ENCODE data around the gene ETFA. TPM values are rescaled to one million over a fixed set of nuclear protein-coding genes. Genes with fewer than 3 reads are reported as not detected.

ETFA gene
- polyA plus RNA-seq, 2 of the 4 experiments (the other 2 are of a cell fraction), result 243 to 412 TPM

DNA sequence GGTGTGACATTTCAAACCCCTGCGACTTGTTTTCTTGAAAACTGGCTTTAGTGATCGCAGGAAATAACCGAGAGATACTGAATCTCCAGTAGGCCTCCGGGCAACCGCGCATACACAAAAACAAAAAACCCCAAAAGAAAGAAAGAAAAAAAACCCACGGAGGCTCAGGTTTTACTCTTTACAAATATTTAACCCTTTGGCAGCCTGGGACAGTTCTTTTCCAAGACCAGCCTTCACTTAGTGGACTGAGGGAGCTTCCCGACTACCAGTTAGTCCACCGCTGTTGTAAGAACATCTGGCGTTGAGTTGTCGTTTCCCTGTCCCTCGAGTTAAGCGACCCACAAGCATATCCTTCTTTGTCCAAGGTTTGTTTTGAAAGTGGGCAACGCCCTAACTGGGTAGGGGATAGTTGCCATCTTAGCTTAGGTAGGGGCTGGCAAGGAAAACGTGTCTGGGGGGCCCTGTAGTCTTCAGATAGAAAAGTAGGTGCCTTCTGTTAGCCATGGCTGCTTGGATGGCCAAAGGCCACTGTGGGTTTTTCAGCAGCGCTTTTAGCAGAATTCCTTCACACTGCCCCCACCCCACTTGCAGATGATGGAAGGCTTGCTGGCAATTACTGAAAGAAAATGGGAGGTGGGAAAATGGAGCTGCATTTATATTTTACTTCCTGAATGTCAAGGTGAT lies 32.2 kb upstream of the ETFA start (continued):
- TF ChIP-seq HOXA7 (CRISPR knock-in tag; IDR thresholded peaks at IDR 0.05) (no peak), CEBPB (IDR thresholded peaks at IDR 0.05) (no peak), RAD21 (conservative IDR thresholded peaks at IDR 0.05 in 1 of 2, IDR thresholded peaks at IDR 0.05 in 1 of 2) (no peak), PHF8 (IDR thresholded peaks at IDR 0.05; ENCODE audit: borderline replicate concordance, low read depth) (no peak)

GRCh38 chr15:76342382-76343201 lies 31.3 kb upstream of the ETFA start:
- TF ChIP-seq MYC (IDR thresholded peaks at IDR 0.05; ENCODE audit: borderline replicate concordance, low read length) (no peak), ZSCAN20 (CRISPR knock-in tag; IDR thresholded peaks at IDR 0.05) (no peak)
- WGBS (ENCODE audit: missing lambda C conversion rate), result 97% methylated on average over 77 of the region's 87 CpGs

DNA sequence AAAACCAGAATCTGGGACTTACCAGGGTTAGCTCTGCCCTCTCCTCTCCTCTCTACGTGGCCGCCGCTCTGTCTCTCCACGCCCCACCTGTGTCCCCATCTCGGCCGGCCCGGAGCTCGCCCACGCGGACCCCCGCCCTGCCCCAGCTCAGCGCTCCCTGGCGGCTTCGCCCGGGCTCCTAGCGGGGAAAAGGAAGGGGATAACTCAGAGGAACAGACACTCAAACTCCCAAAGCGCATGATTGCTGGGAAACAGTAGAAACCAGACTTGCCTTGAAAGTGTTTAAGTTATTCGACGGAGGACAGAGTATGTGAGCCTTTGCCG lies 30.8 kb upstream of the ETFA start:
- no peaks in the 10 kb centered on the region for H3K9me3 ChIP-seq
- FAIRE-seq (no peak), DNase-seq (ENCODE audit: low read depth in 1 of 2, low spot score in 1 of 2) (no peak), ATAC-seq (no peak)
- H3K4me2 ChIP-seq, result no peak overlapping the region
- ChIA-PET POLR2A (no interaction called here), CTCF (interaction anchor here (0.6 to 2.4 kb wide), 3 partner anchors 12 to 498 kb away, joined by 3 to 8 read pairs (median 3); no protein-coding TSS in a partner anchor)
- no peak overlapping the region for H3K4me3 ChIP-seq
- no peak overlapping the region for H3K27ac ChIP-seq
- H3K4me1 ChIP-seq, result peaks cover 11% of the 10 kb centered on the region; the same call in 2 of the 3 replicates
- no peak for TF ChIP-seq EHF (CRISPR knock-in tag; IDR thresholded peaks at IDR 0.05)
- TF ChIP-seq BCL3 (IDR thresholded peaks at IDR 0.05), result no peak
- TF ChIP-seq CBX2 (IDR thresholded peaks at IDR 0.05; ENCODE audit: borderline replicate concordance, low read depth), result no peak
- TF ChIP-seq ELK1 (IDR thresholded peaks at IDR 0.05; ENCODE audit: low read depth, low read length), result no peak
- no peak for TF ChIP-seq HDAC2 (IDR thresholded peaks at IDR 0.05)
- no peak for TF ChIP-seq REST (IDR thresholded peaks at IDR 0.05)
- no peak for TF ChIP-seq EHMT2 (IDR thresholded peaks at IDR 0.05; ENCODE audit: low read depth)
- TF ChIP-seq RFX5 (IDR thresholded peaks at IDR 0.05), result no peak
- no peak for TF ChIP-seq GATA3 (IDR thresholded peaks at IDR 0.05; ENCODE audit: borderline replicate concordance)
- TF ChIP-seq NR3C1 (IDR thresholded peaks at IDR 0.05), result no peak
- no peak for TF ChIP-seq MAZ (IDR thresholded peaks at IDR 0.05; ENCODE audit: borderline replicate concordance, low read depth, low read length)
- no peak for TF ChIP-seq KDM5A (IDR thresholded peaks at IDR 0.05)
- no peak for TF ChIP-seq MYC (IDR thresholded peaks at IDR 0.05; ENCODE audit: borderline replicate concordance, low read length)
- no peak for TF ChIP-seq RARB (CRISPR knock-in tag; IDR thresholded peaks at IDR 0.05)
- no peak for TF ChIP-seq JUN (IDR thresholded peaks at IDR 0.05)
- no peak for TF ChIP-seq KDM1A (IDR thresholded peaks at IDR 0.05; ENCODE audit: low read depth)
- no peak for TF ChIP-seq RCOR1 (IDR thresholded peaks at IDR 0.05; ENCODE audit: low read depth, low read length)
- TF ChIP-seq NFE2L2 (conservative IDR thresholded peaks at IDR 0.05; ENCODE audit: low read length), result no peak
- TF ChIP-seq CBX8 (IDR thresholded peaks at IDR 0.05), result no peak
- no peak for TF ChIP-seq TFCP2L1 (CRISPR knock-in tag; IDR thresholded peaks at IDR 0.05)
- 96% methylated on average over 20 of the region's 20 CpGs for WGBS (ENCODE audit: missing lambda C conversion rate)

More at GRCh38 chr15:76342382-76343201, 31.3 kb upstream of the ETFA start:
- Histone ChIP-seq H3K4me1 (peaks cover 8% of the 10 kb centered on the region; the same call in 2 of the 3 replicates), H3K4me2 (no peak overlapping the region), H3K4me3 (no peak overlapping the region), H3K27ac (no peak overlapping the region), H3K9me3 (no peaks in the 10 kb centered on the region)
- ATAC-seq (no peak), DNase-seq (ENCODE audit: low read depth in 1 of 2, low spot score in 1 of 2) (no peak), FAIRE-seq (no peak)
- ChIA-PET CTCF (interaction anchor here (0.6 to 2.4 kb wide), 3 partner anchors 13 to 498 kb away, joined by 3 to 8 read pairs (median 3); no protein-coding TSS in a partner anchor), POLR2A (no interaction called here)

All from A549 (cell line).